IgD-negative memory B cell (primary cell): Measurements from ENCODE around the gene LOXL1. TPM values are rescaled to one million over a fixed set of nuclear protein-coding genes. Genes with fewer than 3 reads are reported as not detected.

Experiments
- H3K27ac Mint-ChIP-seq, 3 donors: one replicate each; pipeline ENCODE4 v1.8.0; 2020 to 2022; ENCODE audit warnings: mild to moderate bottlenecking in 3 of 3, mixed read lengths in 3 of 3, moderate library complexity in 1 of 3
- H3K27me3 Mint-ChIP-seq: one replicate; pipeline ENCODE4 v1.8.0; 2021; ENCODE audit warnings: mixed read lengths
- H3K36me3 Mint-ChIP-seq: one replicate; pipeline ENCODE4 v1.8.0; 2020; ENCODE audit warnings: mild to moderate bottlenecking, mixed read lengths
- H3K4me1 Mint-ChIP-seq, 3 donors: one replicate each; pipeline ENCODE4 v1.8.0; 2020 to 2022; ENCODE audit warnings: mixed read lengths in 3 of 3, mild to moderate bottlenecking in 1 of 3
- H3K4me3 Mint-ChIP-seq, 4 donors: one replicate each; pipeline ENCODE4 v1.8.0; 2020 to 2022; ENCODE audit warnings: mild to moderate bottlenecking in 4 of 4, mixed read lengths in 4 of 4, moderate library complexity in 3 of 4
- H3K9me3 Mint-ChIP-seq, 3 donors: one replicate each; pipeline ENCODE4 v1.8.0; 2020 to 2021; ENCODE audit warnings: mixed read lengths in 3 of 3, mild to moderate bottlenecking in 1 of 3
- polyA plus RNA-seq: library from polyadenylated mRNA; unstranded; fragments of 300-500 nt; fragmentation: Illumina TruSeq; gene quantifications from one replicate; pipeline ENCODE4 v1.2.3, GENCODE V29; 2021

Gene LOXL1
- polyA plus RNA-seq, 1 donor from 2014 or later: 0.55 TPM

DNA sequence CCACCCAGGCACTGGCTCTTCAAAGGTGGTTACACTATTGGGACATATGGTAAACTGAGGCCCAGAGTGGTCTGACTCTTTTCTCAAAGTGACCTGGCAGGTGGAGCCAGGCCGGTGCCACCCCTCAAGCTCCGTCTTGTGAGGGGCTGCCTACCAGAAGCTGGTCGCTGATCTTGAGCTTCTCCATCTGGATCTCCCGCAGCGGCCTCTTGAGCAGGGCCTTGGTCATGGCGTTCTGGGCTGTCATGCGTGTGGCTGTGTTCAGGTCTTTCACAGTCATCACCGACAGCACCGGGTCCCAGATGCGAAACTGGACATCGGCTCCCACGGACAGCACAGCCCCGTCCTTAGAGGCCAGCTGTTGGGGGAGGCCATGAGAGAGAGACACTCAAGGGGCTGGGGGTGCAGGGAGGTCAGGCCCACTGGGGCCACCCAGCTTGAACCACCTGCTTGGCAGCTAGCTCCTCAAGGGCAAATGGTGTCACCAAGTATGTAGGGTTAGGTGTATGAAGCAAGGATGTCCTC, 62.2 kb downstream of the LOXL1 start:
- H3K4me1 Mint-ChIP-seq: peaks cover 18 to 36% (median 19%) of the 10 kb centered on the region in 3 donors
- H3K27ac Mint-ChIP-seq: no peak overlapping the region
- H3K36me3 Mint-ChIP-seq: peaks cover 2% of the 10 kb centered on the region
- H3K9me3 Mint-ChIP-seq: no peaks in the 10 kb centered on the region
- H3K4me3 Mint-ChIP-seq: peak overlapping the region in 1 of 4 donors; percentile 94
- no peaks in the 10 kb centered on the region for H3K27me3 Mint-ChIP-seq

DNA sequence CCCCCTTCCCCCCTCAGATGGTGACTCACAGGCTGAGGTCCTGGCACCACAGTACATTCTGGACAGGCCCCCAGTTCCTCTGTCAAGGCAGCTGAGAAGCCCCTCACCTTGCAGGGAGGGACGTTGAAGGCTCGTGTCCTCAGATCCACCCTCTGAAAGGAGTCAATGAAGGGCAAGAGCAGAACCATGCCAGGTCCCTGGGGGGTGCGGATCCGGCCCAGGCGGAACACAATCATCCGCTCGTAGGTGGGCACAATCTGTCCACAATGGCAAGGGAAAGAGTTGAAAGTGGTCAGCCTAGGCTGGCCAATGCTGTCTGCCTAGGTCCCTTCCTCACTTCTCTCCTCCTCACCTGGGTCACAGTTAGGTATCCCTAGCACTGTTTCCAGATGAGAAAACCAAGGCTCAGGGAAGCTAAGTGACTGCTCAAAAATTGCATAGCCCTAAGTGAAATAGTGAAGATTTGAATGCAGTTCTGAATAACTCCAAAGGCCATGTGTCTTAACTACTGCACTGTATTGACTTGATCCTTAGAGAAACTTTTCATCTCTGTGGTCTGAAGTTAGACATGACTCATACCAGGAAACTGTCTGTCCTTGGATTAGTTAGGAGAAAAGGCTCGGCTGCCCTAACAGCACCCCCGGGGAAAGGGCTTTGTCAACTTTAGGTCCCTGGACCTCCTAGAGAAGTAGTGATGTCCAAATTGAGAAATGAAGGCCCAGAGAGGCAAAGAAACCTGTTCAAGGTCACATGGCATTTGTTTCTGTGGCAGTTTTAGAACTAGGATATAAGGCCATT, 62.9 kb downstream of the LOXL1 start:
- Mint-ChIP-seq H3K27ac (no peak overlapping the region), H3K27me3 (no peaks in the 10 kb centered on the region), H3K36me3 (peaks cover 2% of the 10 kb centered on the region), H3K9me3 (no peaks in the 10 kb centered on the region), H3K4me1 (peaks cover 21 to 36% (median 22%) of the 10 kb centered on the region in 3 donors), H3K4me3 (peak overlapping the region in 1 of 4 donors; percentile 94)

DNA sequence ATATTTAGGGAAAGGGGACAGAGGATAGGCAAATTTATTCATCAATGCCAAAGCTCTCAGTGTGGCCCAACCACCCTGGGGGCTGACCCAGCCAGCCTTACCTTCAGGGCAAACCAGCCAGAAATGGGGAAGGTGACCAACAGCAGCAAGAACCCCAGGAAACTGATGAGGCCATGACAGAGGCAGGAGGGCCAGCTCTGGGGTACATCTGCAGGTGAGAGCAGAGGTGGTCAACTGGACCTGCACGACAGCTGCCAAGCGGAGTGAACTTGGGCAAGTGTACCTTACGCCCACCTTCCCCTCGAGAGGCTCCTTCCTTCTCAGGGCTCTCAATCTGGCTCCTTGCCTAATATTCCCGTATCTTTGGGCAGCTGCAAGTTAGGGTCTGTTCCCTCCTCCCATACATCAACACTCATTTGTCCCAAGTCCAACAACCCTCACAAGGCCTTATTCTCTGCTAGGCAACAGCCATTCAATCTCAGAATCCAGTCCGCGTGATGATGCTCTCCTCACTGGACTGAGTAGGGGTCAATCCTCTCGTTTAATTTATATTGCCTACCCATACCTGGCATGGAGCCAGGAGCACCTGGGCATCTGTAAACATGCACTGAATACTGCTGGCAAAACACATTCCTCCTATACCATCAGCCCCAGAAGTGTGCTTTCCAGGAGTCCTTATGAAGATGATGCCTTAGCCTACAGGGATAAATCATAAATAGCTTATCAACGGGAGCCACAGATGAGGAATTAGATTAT, 64.2 kb downstream of the LOXL1 start:
- H3K4me3 Mint-ChIP-seq: peak overlapping the region in 3 of 4 donors; percentile 45 to 94 (median 65)
- H3K4me1 Mint-ChIP-seq: peaks cover 19 to 32% (median 20%) of the 10 kb centered on the region in 3 donors
- H3K27ac Mint-ChIP-seq: peak overlapping the region in 2 of 3 donors; percentile 59 to 66
- no peaks in the 10 kb centered on the region for H3K36me3 Mint-ChIP-seq
- no peaks in the 10 kb centered on the region for H3K27me3 Mint-ChIP-seq
- no peaks in the 10 kb centered on the region for H3K9me3 Mint-ChIP-seq

DNA sequence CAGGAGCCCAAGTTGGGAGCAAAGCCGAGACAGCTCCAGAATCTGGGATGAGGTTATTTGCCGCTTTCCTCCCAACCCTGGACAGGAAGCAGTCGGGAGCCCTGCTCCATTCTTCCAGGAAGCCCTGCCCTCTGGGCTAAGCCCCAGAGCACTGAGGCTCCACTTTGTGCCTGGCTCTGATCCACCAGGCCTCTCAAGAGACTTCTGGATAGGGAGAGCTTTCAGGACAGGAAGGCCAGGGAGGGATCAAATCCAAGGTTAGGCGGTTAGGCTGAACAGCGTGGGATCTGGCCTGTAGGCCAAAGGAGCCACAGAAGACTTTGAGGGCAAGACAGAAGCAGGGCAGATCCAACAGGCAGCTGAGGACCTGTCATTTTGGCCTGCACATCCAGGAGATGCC, 65.0 kb downstream of the LOXL1 start:
- H3K4me3 Mint-ChIP-seq: peak overlapping the region in 3 of 4 donors; percentile 83 to 94 (median 90)
- H3K9me3 Mint-ChIP-seq: no peaks in the 10 kb centered on the region
- H3K27ac Mint-ChIP-seq: peak overlapping the region in 2 of 3 donors; percentile 66 to 69
- H3K36me3 Mint-ChIP-seq: no peaks in the 10 kb centered on the region
- H3K27me3 Mint-ChIP-seq: no peaks in the 10 kb centered on the region
- peaks cover 22 to 33% (median 22%) of the 10 kb centered on the region in 3 donors for H3K4me1 Mint-ChIP-seq

DNA sequence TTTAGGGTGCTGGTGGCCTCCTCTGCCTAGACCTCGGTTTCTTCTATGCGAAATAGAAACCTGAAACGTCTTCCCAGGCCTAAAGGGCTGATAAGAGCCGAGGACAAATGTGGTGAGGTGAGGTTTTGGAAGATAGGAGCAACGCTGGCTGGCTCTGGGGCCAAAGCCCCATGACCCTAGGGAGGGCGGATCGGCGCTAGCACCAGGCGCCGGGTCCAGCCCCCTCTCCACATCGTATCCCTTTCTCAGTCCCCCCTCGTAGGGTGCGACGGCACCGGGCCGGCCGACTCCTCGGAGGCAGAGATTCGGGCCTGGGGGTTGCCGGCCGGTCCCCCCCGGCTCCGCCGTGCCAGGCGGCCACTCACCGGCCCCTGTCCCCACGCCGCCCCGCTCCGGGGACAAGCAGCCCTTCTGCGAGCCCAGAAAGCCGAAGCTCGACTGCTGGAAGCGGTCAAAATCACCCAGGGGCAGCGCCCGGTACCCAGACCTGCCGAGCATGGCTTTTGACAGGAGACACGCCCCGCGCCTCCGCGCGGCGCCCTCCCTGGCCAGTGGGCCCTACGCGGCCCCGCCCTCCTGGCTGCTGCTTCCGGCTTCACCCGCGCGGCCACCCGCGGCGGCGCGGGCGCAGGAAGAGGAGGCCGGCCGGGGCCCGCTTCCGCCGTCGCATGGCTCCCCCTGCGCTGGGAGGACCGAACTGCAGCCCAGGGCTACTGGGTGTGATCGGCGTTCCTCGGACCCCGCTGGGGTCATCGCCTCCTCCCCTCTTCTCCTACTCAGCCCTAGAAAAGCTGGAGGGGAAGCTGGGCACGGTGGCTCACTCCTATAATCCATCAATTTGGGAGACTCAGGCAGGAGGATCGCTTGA, 65.7 kb downstream of the LOXL1 start, which contains the start of gene STOML1:
Gene STOML1 (minus strand): TSS at position 570 of the 868 bp plus-strand sequence. CDS start 72 bp downstream, at position 498.
- no peaks in the 10 kb centered on the region for H3K9me3 Mint-ChIP-seq
- no peaks in the 10 kb centered on the region for H3K36me3 Mint-ChIP-seq
- H3K4me3 Mint-ChIP-seq: peak within 1 kb of the TSS; percentile 83 to 94 (median 92)
- peak within 1 kb of the TSS in 2 of 3 donors; percentile 69 to 93 for H3K27ac Mint-ChIP-seq
- peaks cover 29 to 40% (median 29%) of the 10 kb centered on the region in 3 donors for H3K4me1 Mint-ChIP-seq
- no peaks in the 10 kb centered on the region for H3K27me3 Mint-ChIP-seq

DNA sequence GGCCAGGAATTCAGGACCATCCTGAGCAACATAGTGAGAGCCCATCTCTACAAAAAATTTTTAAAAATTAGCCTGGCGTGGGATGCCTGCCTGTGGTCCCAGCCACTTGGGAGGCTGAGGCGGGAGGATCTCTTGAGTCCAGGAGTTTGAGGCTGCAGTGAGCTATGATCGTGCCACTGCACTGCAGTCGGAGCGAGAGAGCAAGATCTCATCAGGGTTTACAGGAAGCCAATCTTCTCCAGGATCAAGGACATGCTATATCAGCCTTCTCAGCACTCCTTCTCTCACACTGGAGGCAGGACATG, 66.3 kb downstream of the LOXL1 start:
- Mint-ChIP-seq H3K4me1 (peaks cover 30 to 45% (median 35%) of the 10 kb centered on the region in 3 donors), H3K9me3 (no peaks in the 10 kb centered on the region), H3K4me3 (peak overlapping the region; percentile 51 to 94 (median 64))

DNA sequence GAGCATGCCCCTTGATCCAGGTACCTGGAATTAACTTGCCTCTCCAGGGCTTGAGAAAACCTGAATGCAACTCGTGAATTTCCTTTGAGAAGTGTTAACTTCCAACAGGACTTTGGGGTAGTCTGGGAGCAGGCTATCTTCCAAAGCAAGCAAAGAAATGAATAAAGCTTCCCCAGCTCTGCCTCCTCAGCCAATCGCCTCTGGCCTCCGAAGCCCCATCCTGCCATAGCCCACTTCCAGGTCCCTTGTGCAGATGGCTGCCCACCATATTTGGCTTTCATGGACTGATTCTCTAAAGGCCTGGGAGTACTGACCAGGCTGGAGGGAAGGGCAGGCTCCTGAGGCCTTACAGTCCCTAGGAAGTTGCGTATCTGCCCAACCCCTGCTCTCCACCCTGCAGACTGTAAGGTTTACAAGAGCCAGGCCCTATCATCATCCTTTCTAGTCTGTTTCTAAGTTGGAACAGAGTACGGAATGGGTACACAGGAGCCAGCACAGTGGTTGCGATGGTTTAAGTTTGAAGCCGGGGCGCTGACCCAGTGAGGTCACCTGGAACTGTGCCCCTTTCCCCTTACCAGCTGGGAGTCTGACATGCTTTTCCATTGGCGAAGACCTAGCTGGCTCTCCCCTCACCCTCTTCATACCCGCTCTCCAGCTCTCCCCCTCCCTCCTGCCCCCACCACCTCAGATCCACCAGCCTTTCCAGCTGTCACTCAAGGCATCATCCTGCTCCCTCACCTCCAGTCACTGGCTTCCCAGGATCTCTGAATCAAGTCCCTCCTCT, 67.1 kb downstream of the LOXL1 start:
- Mint-ChIP-seq H3K4me3 (peak overlapping the region; percentile 94 to 99 (median 96)), H3K9me3 (no peaks in the 10 kb centered on the region), H3K27me3 (no peaks in the 10 kb centered on the region), H3K36me3 (no peaks in the 10 kb centered on the region), H3K27ac (peak overlapping the region in 2 of 3 donors; percentile 92 to 93), H3K4me1 (peaks cover 31 to 40% (median 37%) of the 10 kb centered on the region in 3 donors)

More for the DNA sequence above, 66.3 kb downstream of the LOXL1 start:
- Mint-ChIP-seq H3K36me3 (no peaks in the 10 kb centered on the region), H3K27me3 (no peaks in the 10 kb centered on the region), H3K27ac (peak overlapping the region in 1 of 3 donors; percentile 93)

DNA sequence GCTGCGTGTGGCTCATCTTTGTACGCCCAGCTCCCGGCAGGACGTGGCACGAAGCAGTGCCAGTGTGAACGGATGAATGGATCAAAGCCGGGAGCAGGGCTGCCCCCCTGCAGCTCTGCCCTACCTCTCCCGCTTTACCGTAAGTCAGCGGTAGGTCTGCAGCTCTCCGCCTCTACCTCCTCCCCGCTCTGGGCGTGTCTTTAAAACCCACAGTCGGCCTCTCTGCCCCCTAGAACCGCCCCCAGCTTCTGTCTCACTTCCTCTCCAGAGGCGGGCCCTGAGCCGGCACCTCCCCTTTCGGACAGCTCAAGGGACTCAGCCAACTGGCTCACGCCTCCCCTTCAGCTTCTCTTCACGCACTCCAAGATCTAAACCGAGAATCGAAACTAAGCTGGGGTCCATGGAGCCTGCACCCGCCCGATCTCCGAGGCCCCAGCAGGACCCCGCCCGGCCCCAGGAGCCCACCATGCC, 68.2 kb downstream of the LOXL1 start, which contains the start of gene PML:
Gene PML (plus strand): TSS at position 304 of the 471 bp plus-strand sequence. CDS start 97 bp downstream, at position 401.
- Mint-ChIP-seq H3K27me3 (no peaks in the 10 kb centered on the region), H3K36me3 (peaks cover 2% of the 10 kb centered on the region), H3K4me3 (peak within 1 kb of the TSS; percentile 94 to 99 (median 96)), H3K27ac (peak within 1 kb of the TSS; percentile 92 to 93 (median 93)), H3K9me3 (no peaks in the 10 kb centered on the region), H3K4me1 (peaks cover 37 to 47% (median 39%) of the 10 kb centered on the region in 3 donors)

DNA sequence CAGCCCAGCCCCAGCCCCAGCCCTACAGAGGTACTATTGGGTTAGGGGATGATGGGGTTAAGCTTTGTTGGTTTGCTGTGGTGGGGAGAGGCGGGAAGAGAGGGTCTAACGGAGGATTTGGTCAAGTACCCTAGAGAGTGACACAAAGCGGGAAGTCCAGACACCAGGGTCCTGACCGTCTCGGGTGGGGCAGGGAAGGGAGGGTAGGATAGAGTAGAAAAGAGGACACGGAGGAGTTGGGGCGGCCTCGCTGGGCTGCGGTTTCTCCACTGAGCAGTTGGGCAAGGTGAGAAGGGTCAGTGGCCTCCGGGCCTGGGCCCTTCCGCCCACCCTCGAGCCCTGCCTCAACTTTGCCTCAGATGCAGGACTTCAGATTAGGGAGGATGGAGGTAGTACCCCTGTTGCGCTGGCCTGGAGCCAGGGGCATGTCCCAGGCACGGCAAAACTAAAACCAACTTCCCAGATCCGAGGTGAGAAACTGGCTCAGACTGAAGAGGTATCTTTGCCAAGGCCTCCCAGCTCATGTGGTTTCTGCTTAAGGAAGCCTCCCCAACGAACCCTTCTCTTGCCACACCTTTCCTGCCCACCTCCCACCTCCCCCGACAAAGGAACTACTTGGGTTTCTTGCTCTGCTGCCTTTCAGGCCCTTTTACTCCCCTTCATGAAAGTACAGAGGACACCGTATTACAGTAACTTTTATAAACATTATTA, 68.8 kb downstream of the LOXL1 start:
- Mint-ChIP-seq H3K4me3 (peak overlapping the region; percentile 94 to 99 (median 96)), H3K9me3 (no peaks in the 10 kb centered on the region), H3K27ac (peak overlapping the region; percentile 92 to 93 (median 93)), H3K4me1 (peaks cover 35 to 48% (median 39%) of the 10 kb centered on the region in 3 donors), H3K27me3 (no peaks in the 10 kb centered on the region), H3K36me3 (peaks cover 2% of the 10 kb centered on the region)

DNA sequence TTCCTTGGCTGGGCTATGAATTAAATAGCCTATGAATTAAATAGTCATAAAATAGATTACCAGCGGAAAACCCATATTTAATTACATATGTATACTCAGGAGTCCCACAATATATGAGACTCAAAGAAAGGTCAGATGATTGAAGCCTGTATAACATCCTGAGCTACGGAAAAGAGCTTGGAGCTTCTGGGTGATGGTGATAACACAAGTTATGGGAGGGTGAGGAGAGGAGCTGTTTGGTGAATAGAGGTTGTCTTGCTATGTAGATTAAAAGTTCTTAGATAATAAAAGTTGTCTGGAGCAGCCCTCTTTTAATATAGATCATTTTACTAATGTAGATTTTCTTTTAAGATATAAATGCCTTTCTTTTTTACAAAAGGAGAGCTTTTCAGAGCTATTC, 70.0 kb downstream of the LOXL1 start:
- peak overlapping the region; percentile 94 to 99 (median 96) for H3K4me3 Mint-ChIP-seq
- H3K9me3 Mint-ChIP-seq: no peaks in the 10 kb centered on the region
- peaks cover 39 to 50% (median 43%) of the 10 kb centered on the region in 3 donors for H3K4me1 Mint-ChIP-seq
- no peaks in the 10 kb centered on the region for H3K27me3 Mint-ChIP-seq
- H3K36me3 Mint-ChIP-seq: peaks cover 2% of the 10 kb centered on the region
- H3K27ac Mint-ChIP-seq: peak overlapping the region in 2 of 3 donors; percentile 93

DNA sequence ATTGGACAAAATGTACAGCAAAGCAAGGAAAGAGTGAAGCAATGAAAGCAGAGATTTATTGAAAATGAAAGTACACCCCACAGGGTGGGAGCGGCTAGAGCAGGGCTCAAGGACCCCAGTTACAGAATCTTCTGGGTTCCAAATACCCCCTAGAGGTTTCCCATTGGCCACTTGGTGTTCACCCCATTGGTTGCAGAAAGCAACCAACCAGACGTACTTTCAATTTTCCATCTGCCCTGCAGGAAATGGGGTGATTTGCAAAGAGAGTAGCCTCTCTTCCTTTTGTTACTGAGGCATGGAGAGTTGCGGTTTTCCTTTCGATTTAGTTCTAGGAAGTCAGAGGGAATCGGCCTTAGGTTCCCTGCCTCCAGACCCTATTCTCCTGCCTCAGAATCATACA, 70.7 kb downstream of the LOXL1 start:
- no peaks in the 10 kb centered on the region for H3K27me3 Mint-ChIP-seq
- H3K36me3 Mint-ChIP-seq: peaks cover 2% of the 10 kb centered on the region
- H3K27ac Mint-ChIP-seq: peak overlapping the region in 2 of 3 donors; percentile 93
- H3K9me3 Mint-ChIP-seq: no peaks in the 10 kb centered on the region
- peaks cover 39 to 46% (median 43%) of the 10 kb centered on the region in 3 donors for H3K4me1 Mint-ChIP-seq
- H3K4me3 Mint-ChIP-seq: peak overlapping the region; percentile 71 to 99 (median 96)

DNA sequence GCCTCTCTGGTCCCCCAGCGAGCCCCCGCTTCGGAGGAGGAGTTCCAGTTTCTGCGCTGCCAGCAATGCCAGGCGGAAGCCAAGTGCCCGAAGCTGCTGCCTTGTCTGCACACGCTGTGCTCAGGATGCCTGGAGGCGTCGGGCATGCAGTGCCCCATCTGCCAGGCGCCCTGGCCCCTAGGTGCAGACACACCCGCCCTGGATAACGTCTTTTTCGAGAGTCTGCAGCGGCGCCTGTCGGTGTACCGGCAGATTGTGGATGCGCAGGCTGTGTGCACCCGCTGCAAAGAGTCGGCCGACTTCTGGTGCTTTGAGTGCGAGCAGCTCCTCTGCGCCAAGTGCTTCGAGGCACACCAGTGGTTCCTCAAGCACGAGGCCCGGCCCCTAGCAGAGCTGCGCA, 71.7 kb downstream of the LOXL1 start:
- peak overlapping the region in 1 of 3 donors; percentile 16 for H3K27ac Mint-ChIP-seq
- no peaks in the 10 kb centered on the region for H3K9me3 Mint-ChIP-seq
- no peaks in the 10 kb centered on the region for H3K27me3 Mint-ChIP-seq
- H3K4me3 Mint-ChIP-seq: peak overlapping the region in 2 of 4 donors; percentile 33 to 99
- peaks cover 38 to 41% (median 39%) of the 10 kb centered on the region in 3 donors for H3K4me1 Mint-ChIP-seq
- peaks cover 2% of the 10 kb centered on the region for H3K36me3 Mint-ChIP-seq
